B cell (primary cell): ENCODE data around the gene ARL13A.

Source experiments
- EZH2 ChIP-seq: IDR thresholded peaks from 2 replicates; pipeline ENCODE4 v1.6.1; 2012; ENCODE audit warnings: borderline replicate concordance, low read depth, mild to moderate bottlenecking, moderate library complexity, low read length; ENCODE audit not compliant: insufficient read depth, poor library complexity, severe bottlenecking
- TF ChIP-seq, protein P1 (sequence below): fragments of 200-600 bp; IDR thresholded peaks from one replicate; pipeline ENCODE4 v1.8.0; 2022; ENCODE audit warnings: antibody characterized with exemption, mild to moderate bottlenecking

GRCh38 chrX:100975212-100975611 lies 5.7 kb downstream of the ARL13A start:
- TF ChIP-seq, protein P1, sequence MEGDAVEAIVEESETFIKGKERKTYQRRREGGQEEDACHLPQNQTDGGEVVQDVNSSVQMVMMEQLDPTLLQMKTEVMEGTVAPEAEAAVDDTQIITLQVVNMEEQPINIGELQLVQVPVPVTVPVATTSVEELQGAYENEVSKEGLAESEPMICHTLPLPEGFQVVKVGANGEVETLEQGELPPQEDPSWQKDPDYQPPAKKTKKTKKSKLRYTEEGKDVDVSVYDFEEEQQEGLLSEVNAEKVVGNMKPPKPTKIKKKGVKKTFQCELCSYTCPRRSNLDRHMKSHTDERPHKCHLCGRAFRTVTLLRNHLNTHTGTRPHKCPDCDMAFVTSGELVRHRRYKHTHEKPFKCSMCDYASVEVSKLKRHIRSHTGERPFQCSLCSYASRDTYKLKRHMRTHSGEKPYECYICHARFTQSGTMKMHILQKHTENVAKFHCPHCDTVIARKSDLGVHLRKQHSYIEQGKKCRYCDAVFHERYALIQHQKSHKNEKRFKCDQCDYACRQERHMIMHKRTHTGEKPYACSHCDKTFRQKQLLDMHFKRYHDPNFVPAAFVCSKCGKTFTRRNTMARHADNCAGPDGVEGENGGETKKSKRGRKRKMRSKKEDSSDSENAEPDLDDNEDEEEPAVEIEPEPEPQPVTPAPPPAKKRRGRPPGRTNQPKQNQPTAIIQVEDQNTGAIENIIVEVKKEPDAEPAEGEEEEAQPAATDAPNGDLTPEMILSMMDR, result no peak
- no peak for TF ChIP-seq EZH2
